Trophoblast cell (in vitro differentiated cells and primary cell): ENCODE data around the gene PP2D1.

Source experiments
- DNase-seq, 2 donors: peaks; one replicate each; pipeline ENCODE4 v3.0.0-alpha.2; 2016
- H2AFZ ChIP-seq: 2 replicates; pipeline ENCODE4 v1.6.1; 2013; ENCODE audit warnings: low read length, moderate library complexity, mild to moderate bottlenecking; ENCODE audit not compliant: insufficient read depth, poor library complexity
- H2AK5ac ChIP-seq: 2 replicates; pipeline ENCODE4 v1.6.1; 2013; ENCODE audit warnings: mild to moderate bottlenecking, low read length
- H2BK120ac ChIP-seq: 2 replicates; pipeline ENCODE4 v1.6.1; 2013; ENCODE audit warnings: low read length, mild to moderate bottlenecking, moderate library complexity; ENCODE audit not compliant: insufficient read depth, poor library complexity
- H2BK12ac ChIP-seq: 2 replicates; pipeline ENCODE4 v1.6.1; 2013; ENCODE audit warnings: mild to moderate bottlenecking, low read length, moderate library complexity
- H2BK5ac ChIP-seq: 2 replicates; pipeline ENCODE4 v1.6.1; 2013; ENCODE audit warnings: low read length, low read depth, moderate library complexity, mild to moderate bottlenecking; ENCODE audit not compliant: poor library complexity
- H3K14ac ChIP-seq: 2 replicates; pipeline ENCODE4 v1.6.1; 2013; ENCODE audit warnings: mild to moderate bottlenecking, low read length
- H3K18ac ChIP-seq: 2 replicates; pipeline ENCODE4 v1.6.1; 2013; ENCODE audit warnings: mild to moderate bottlenecking, low read length
- H3K23ac ChIP-seq: 2 replicates; pipeline ENCODE4 v1.6.1; 2013; ENCODE audit warnings: low read length
- H3K27ac ChIP-seq: 2 replicates; pipeline ENCODE4 v1.5.1; 2013; ENCODE audit warnings: low read depth, mild to moderate bottlenecking, inconsistent platforms, low read length, moderate library complexity
- H3K27me3 ChIP-seq: 2 replicates; pipeline ENCODE4 v1.6.1; 2013; ENCODE audit warnings: inconsistent platforms, mild to moderate bottlenecking, low read length, moderate library complexity; ENCODE audit not compliant: insufficient read depth
- H3K36me3 ChIP-seq, 2 experiments: 1 replicate in 1 of 2; 2 replicates in 1 of 2; pipeline ENCODE4 v1.6.1; 2013; ENCODE audit warnings: low read length in 2 of 2, mild to moderate bottlenecking in 2 of 2, moderate library complexity in 1 of 2; ENCODE audit not compliant: insufficient read depth in 2 of 2, control insufficient read depth in 1 of 2
- H3K4ac ChIP-seq: 2 replicates; pipeline ENCODE4 v1.6.1; 2013; ENCODE audit warnings: low read depth, mild to moderate bottlenecking, low read length, moderate library complexity
- H3K4me1 ChIP-seq, 2 experiments: 1 replicate in 1 of 2; 2 replicates in 1 of 2; pipeline ENCODE4 v1.6.1; 2013; ENCODE audit warnings: low read length in 2 of 2, mild to moderate bottlenecking in 2 of 2, moderate library complexity in 1 of 2; ENCODE audit not compliant: insufficient read depth in 2 of 2, control insufficient read depth in 1 of 2
- H3K4me2 ChIP-seq: 2 replicates; pipeline ENCODE4 v1.6.1; 2013; ENCODE audit warnings: inconsistent platforms, mild to moderate bottlenecking, low read length, moderate library complexity
- H3K4me3 ChIP-seq: 2 replicates; pipeline ENCODE4 v1.5.1; 2013; ENCODE audit warnings: mild to moderate bottlenecking, low read depth, low read length, inconsistent platforms
- H3K79me1 ChIP-seq: one replicate; pipeline ENCODE4 v1.6.1; 2013; ENCODE audit warnings: low read length
- H3K79me2 ChIP-seq: 2 replicates; pipeline ENCODE4 v1.6.1; 2013; ENCODE audit warnings: low read length, mild to moderate bottlenecking; ENCODE audit not compliant: control insufficient read depth, insufficient read depth, poor library complexity
- H3K9ac ChIP-seq: 2 replicates; pipeline ENCODE4 v1.6.1; 2013; ENCODE audit warnings: mild to moderate bottlenecking, low read length
- H3K9me3 ChIP-seq: 2 replicates; pipeline ENCODE4 v1.6.1; 2013; ENCODE audit warnings: low read depth, mild to moderate bottlenecking, control low read depth, inconsistent platforms, low read length; ENCODE audit not compliant: insufficient read depth
- H4K12ac ChIP-seq: 2 replicates; pipeline ENCODE4 v1.6.1; 2013; ENCODE audit warnings: low read depth, mild to moderate bottlenecking, low read length, moderate library complexity
- H4K8ac ChIP-seq: 2 replicates; pipeline ENCODE4 v1.6.1; 2013; ENCODE audit warnings: low read depth, mild to moderate bottlenecking, low read length, moderate library complexity
- H4K91ac ChIP-seq: one replicate; pipeline ENCODE4 v1.6.1; 2013; ENCODE audit warnings: low read depth, mild to moderate bottlenecking, low read length, moderate library complexity
- WGBS: extraction: QIAGEN DNeasy Blood & Tissue Kit; methylation state at CpG from one replicate; pipeline ENCODE4 v1.1.7; 2013; ENCODE audit warnings: missing lambda C conversion rate; ENCODE audit not compliant: insufficient read length, insufficient coverage; ENCODE audit errors: extremely low coverage; 5-methylcytosine and 5-hydroxymethylcytosine counted together

Gene PP2D1

DNA sequence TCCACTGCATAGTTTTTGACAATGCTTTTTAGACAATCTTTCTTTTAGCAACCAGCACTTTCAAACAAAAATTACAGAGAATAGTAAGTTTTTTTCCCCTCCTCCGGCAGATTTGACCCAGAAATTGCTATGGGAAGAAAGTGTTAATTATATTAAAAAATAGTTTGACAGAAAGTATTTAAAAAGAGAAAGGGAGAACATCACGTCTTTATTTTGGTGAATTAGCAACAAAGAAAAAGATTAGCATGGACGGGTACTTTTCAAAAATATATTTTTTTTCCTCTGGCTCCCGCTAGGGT is 27.4 kb upstream of the PP2D1 start:
- no CpG with 5 or more reads among the region's 4 CpGs for WGBS
- no peaks in the 10 kb centered on the region for H3K36me3 ChIP-seq
- H2BK12ac ChIP-seq: no peak overlapping the region
- peak overlapping the region; percentile 99 for H3K4me2 ChIP-seq
- H3K14ac ChIP-seq: no peak overlapping the region
- H2AK5ac ChIP-seq: no peak overlapping the region
- H2BK120ac ChIP-seq: no peak overlapping the region
- no peaks in the 10 kb centered on the region for H3K9me3 ChIP-seq
- H3K18ac ChIP-seq: no peak overlapping the region
- no peak overlapping the region for H3K4me3 ChIP-seq
- no peaks in the 10 kb centered on the region for H3K27me3 ChIP-seq
- no peak overlapping the region for H4K12ac ChIP-seq
- H2AFZ ChIP-seq: no peak overlapping the region
- peaks cover 2% of the 10 kb centered on the region for H3K79me2 ChIP-seq
- no peak overlapping the region for H4K8ac ChIP-seq
- H3K27ac ChIP-seq: no peak overlapping the region
- H3K4ac ChIP-seq: no peak overlapping the region
- H2BK5ac ChIP-seq: no peak overlapping the region
- H4K91ac ChIP-seq: no peak overlapping the region
- DNase-seq: no peak
- H3K23ac ChIP-seq: no peak overlapping the region
- H3K79me1 ChIP-seq: peaks cover 10% of the 10 kb centered on the region
- no peak overlapping the region for H3K9ac ChIP-seq
- H3K4me1 ChIP-seq: peaks cover 2 to 6% of the 10 kb centered on the region in 2 experiments

DNA sequence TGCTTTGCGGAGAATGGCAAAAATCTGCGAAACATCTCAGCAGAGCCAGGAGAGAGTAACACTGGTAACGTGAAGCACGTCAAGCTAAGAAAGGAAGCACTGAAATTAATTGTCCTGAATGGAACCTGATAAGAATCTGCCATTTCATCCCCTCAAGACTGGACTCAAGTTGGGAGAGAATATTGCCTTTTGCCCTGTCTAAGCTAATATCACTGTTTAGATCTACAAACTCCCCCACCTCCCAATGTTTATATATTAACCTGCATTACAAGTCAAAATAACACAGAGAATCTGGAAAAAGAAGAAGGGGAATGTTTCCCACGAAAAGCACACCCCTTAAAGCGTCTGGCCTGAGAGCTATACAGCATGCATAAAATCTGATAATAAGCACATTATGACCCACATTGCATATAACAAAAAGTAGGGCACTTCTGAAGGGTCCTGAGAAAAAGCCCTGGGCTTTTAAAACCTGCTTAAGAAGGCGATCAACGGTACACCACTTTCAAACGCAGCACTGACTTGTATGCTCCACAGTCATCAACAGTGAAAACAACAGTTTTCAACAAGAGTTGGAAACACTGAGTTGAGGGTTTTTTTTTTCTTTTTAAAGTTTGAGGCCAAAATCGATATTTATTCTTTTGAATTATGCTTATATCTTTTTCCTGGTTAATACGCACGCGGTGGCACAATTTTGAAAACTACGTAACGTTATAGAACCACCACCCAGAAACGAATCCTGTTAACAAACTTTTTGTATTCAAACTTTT is 26.8 kb upstream of the PP2D1 start:
- Histone ChIP-seq H2AK5ac (no peak overlapping the region), H4K91ac (no peak overlapping the region), H3K4me2 (no peak overlapping the region), H3K4ac (no peak overlapping the region), H3K36me3 (no peaks in the 10 kb centered on the region), H3K4me3 (no peak overlapping the region), H3K23ac (no peak overlapping the region), H3K27ac (no peak overlapping the region), H2BK5ac (no peak overlapping the region), H3K9me3 (no peaks in the 10 kb centered on the region), H3K4me1 (peaks cover 0 to 6% of the 10 kb centered on the region in 2 experiments), H4K8ac (no peak overlapping the region), H3K79me2 (peaks cover 2% of the 10 kb centered on the region), H3K18ac (no peak overlapping the region), H3K27me3 (no peaks in the 10 kb centered on the region), H3K9ac (no peak overlapping the region), H3K14ac (no peak overlapping the region), H3K79me1 (peaks cover 10% of the 10 kb centered on the region), H2BK120ac (no peak overlapping the region), H4K12ac (no peak overlapping the region), H2BK12ac (no peak overlapping the region), H2AFZ (no peak overlapping the region)
- no peak for DNase-seq
- WGBS: no CpG with 5 or more reads among the region's 16 CpGs

DNA sequence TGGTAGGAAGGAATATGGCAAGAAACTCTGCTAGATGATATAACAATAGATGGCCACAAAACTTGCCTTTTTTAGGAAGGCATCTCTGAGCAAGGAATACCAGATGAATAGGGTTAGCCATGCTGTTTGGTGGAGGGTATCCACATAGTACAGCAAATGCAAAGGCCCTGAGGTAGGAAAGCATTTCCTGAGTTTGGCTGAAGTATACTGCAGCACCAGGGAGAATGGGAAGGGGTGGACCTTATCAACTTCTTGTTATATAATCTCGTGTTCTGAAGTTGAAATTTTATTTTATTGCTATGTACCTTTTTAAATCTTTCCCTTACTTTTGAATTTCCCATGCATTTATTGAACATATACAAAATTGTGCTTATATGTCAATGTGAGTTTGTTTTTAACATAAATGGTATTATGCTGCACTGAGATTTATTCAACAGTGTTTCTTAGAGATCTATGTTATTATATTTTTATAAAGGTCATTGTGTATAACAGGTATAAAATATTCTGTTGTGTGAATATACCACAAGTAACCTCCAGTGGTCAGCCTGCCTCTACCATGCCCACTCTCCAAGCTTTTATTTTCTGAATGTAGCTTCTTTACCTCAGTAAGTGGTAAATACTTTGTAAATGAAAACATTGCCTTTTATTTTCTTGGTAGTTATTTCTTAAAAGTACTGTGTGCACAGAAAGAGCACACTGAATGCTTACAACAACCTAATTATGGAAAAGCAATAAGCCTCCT is 25.4 kb upstream of the PP2D1 start:
- no peak overlapping the region for H3K4me3 ChIP-seq
- H2BK120ac ChIP-seq: no peak overlapping the region
- no peaks in the 10 kb centered on the region for H3K9me3 ChIP-seq
- no peak overlapping the region for H3K4ac ChIP-seq
- no CpG with 5 or more reads among the region's 1 CpG for WGBS
- H3K14ac ChIP-seq: no peak overlapping the region
- no peak overlapping the region for H4K91ac ChIP-seq
- H3K36me3 ChIP-seq: no peaks in the 10 kb centered on the region
- no peaks in the 10 kb centered on the region for H3K27me3 ChIP-seq
- no peaks in the 10 kb centered on the region for H3K4me1 ChIP-seq
- H2AK5ac ChIP-seq: no peak overlapping the region
- no peak overlapping the region for H3K18ac ChIP-seq
- H3K79me2 ChIP-seq: peaks cover 2% of the 10 kb centered on the region
- no peak overlapping the region for H2BK12ac ChIP-seq
- no peak overlapping the region for H2AFZ ChIP-seq
- no peak overlapping the region for H3K4me2 ChIP-seq
- no peak for DNase-seq
- peaks cover 7% of the 10 kb centered on the region for H3K79me1 ChIP-seq
- no peak overlapping the region for H2BK5ac ChIP-seq
- no peak overlapping the region for H3K23ac ChIP-seq
- H3K9ac ChIP-seq: no peak overlapping the region
- H4K8ac ChIP-seq: no peak overlapping the region
- no peak overlapping the region for H4K12ac ChIP-seq
- no peak overlapping the region for H3K27ac ChIP-seq

DNA sequence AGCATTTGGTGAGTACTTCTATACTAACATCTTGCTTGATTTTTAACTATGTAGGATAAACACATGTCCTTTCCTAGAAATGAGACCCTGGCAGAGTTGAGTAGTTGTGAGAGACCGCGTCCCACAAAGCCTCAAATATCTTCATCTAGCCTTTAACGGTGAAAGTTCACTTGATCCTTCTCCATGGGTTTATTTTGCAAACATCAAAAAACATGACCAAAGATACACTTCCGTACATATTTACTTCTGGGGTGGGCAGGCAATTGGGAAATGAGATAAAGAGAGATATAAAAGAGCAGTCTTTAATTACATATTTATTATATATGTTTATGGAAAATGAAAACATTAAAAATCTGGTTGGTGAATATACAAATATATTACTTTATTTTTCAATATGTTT is 23.0 kb upstream of the PP2D1 start:
- no peak overlapping the region for H3K4ac ChIP-seq
- no peak overlapping the region for H3K27ac ChIP-seq
- no peak overlapping the region for H3K23ac ChIP-seq
- H4K91ac ChIP-seq: no peak overlapping the region
- no peaks in the 10 kb centered on the region for H3K9me3 ChIP-seq
- no peak overlapping the region for H4K12ac ChIP-seq
- WGBS: no CpG with 5 or more reads among the region's 4 CpGs
- no peak overlapping the region for H3K18ac ChIP-seq
- H3K27me3 ChIP-seq: no peaks in the 10 kb centered on the region
- H3K36me3 ChIP-seq: no peaks in the 10 kb centered on the region
- no peak overlapping the region for H2AFZ ChIP-seq
- H3K4me3 ChIP-seq: no peak overlapping the region
- no peak overlapping the region for H4K8ac ChIP-seq
- H3K79me1 ChIP-seq: no peaks in the 10 kb centered on the region
- DNase-seq: no peak
- peaks cover 2% of the 10 kb centered on the region for H3K79me2 ChIP-seq
- H2BK5ac ChIP-seq: no peak overlapping the region
- H2AK5ac ChIP-seq: no peak overlapping the region
- no peak overlapping the region for H2BK12ac ChIP-seq
- H2BK120ac ChIP-seq: no peak overlapping the region
- no peak overlapping the region for H3K4me2 ChIP-seq
- H3K4me1 ChIP-seq: no peaks in the 10 kb centered on the region
- no peak overlapping the region for H3K14ac ChIP-seq
- no peak overlapping the region for H3K9ac ChIP-seq
